Caco-2 (cell line): ENCODE results near the gene CADPS2. TPM values are rescaled to one million over a fixed set of nuclear protein-coding genes. Genes with fewer than 3 reads are reported as not detected.
"Not testable (repeated sequence)": the region's sequence is repeated elsewhere in the genome, so short reads cannot be mapped to it uniquely, and the experiment has no call there.

ENCODE experiments used
- BruUV-seq: library from RNA; stranded (reverse); fragments of 400-500 nt; replicated peaks from 2 replicates; lab custom pipeline; 2021; lab: Mats Ljungman, UMichigan
- CTCF ChIA-PET: fragments of 300-600 bp; sonication (Branson Sonifier 250); formaldehyde crosslinking; loops from one replicate; lab custom pipeline; 2022; ENCODE audit warnings: antibody characterized with exemption; lab: Charles Lee
- POLR2A ChIA-PET: fragments of 300-600 bp; sonication (Branson Sonifier 250); formaldehyde crosslinking; loops from one replicate; lab custom pipeline; 2022; ENCODE audit warnings: antibody characterized with exemption; lab: Charles Lee
- DNase-seq, 2 experiments: peaks; one replicate each; pipeline versions ENCODE4 v3.0.0 to v3.0.0-alpha.2; 2020 to 2022
- H3K27me3 ChIP-seq: replicated peaks from 2 replicates; pipeline ENCODE4 v1.6.0; 2011; ENCODE audit warnings: low read length; ENCODE audit not compliant: control insufficient read depth, insufficient read depth
- H3K36me3 ChIP-seq: 2 replicates; pipeline ENCODE4 v1.5.1; 2011; ENCODE audit warnings: low read length; ENCODE audit not compliant: control insufficient read depth, insufficient read depth
- H3K4me1 ChIP-seq: fragments of 250-450 bp; sonication (Bioruptor Pico); 2 replicates; pipeline ENCODE4 v1.5.1; 2020; ENCODE audit warnings: mild to moderate bottlenecking
- H3K4me3 ChIP-seq: 2 replicates; pipeline ENCODE4 v1.5.1; 2011; ENCODE audit warnings: low read depth, mild to moderate bottlenecking, control low read depth, low read length
- H3K9me3 ChIP-seq: fragments of 250-450 bp; sonication (Bioruptor Pico); 2 replicates; pipeline ENCODE4 v1.5.1; 2020; ENCODE audit warnings: mild to moderate bottlenecking, moderate library complexity
- H3K27ac Mint-ChIP-seq: one replicate; pipeline ENCODE4 v1.8.0; 2022; ENCODE audit warnings: mixed read lengths; ENCODE audit not compliant: unreplicated experiment
- H3K27me3 Mint-ChIP-seq: one replicate; pipeline ENCODE4 v1.8.0; 2022; ENCODE audit warnings: mixed read lengths; ENCODE audit not compliant: insufficient read depth, unreplicated experiment
- H3K36me3 Mint-ChIP-seq: one replicate; pipeline ENCODE4 v1.8.0; 2022; ENCODE audit warnings: mild to moderate bottlenecking, mixed read lengths; ENCODE audit not compliant: insufficient read depth, unreplicated experiment
- H3K4me1 Mint-ChIP-seq: one replicate; pipeline ENCODE4 v1.8.0; 2022; ENCODE audit warnings: low read depth, mixed read lengths; ENCODE audit not compliant: unreplicated experiment
- H3K4me3 Mint-ChIP-seq: one replicate; pipeline ENCODE4 v1.8.0; 2022; ENCODE audit warnings: mild to moderate bottlenecking, moderate library complexity, mixed read lengths; ENCODE audit not compliant: unreplicated experiment
- H3K9me3 Mint-ChIP-seq: one replicate; pipeline ENCODE4 v1.8.0; 2022; ENCODE audit warnings: mixed read lengths; ENCODE audit not compliant: unreplicated experiment
- intact Hi-C: fragments of 100-400 bp; cut with micrococcal nuclease; formaldehyde crosslinking; loops from one replicate; pipeline ENCODE4 v1.10.0; 2022; ENCODE audit not compliant: unreplicated experiment
- total RNA-seq: library from RNA; stranded (reverse); gene quantifications from 2 replicates; pipeline ENCODE4 v1.2.3, GENCODE V29; 2022
- TF ChIP-seq, protein P1 (sequence below), 2 experiments: fragments of 200-600 bp in 1 of 2; IDR thresholded peaks; 1 replicate in 1 of 2; 2 replicates in 1 of 2; pipeline versions ENCODE4 v1.5.1 to v1.8.0; 2011 to 2022; ENCODE audit warnings: antibody characterized with exemption in 1 of 2, control low read depth in 1 of 2, inconsistent platforms in 1 of 2, low read depth in 1 of 2, low read length in 1 of 2, mild to moderate bottlenecking in 1 of 2, moderate library complexity in 1 of 2; ENCODE audit not compliant: insufficient read depth in 1 of 2, severe bottlenecking in 1 of 2, unreplicated experiment in 1 of 2

The CADPS2 gene
- total RNA-seq, 1 experiment from 2014 or later = 2.7 TPM

GRCh38 chr7:122679813-122680212 is 206.4 kb downstream of the CADPS2 start:
- CTCF ChIA-PET = no interaction called here
- Histone ChIP-seq H3K27me3 (no peaks in the 10 kb centered on the region), H3K9me3 (peaks cover 20% of the 10 kb centered on the region), H3K4me1 (peaks cover 26% of the 10 kb centered on the region), H3K36me3 (no peaks in the 10 kb centered on the region), H3K4me3 (no peak overlapping the region)
- H3K36me3 Mint-ChIP-seq = peaks cover 11% of the 10 kb centered on the region
- H3K27me3 Mint-ChIP-seq = no peaks in the 10 kb centered on the region
- peaks cover 17% of the 10 kb centered on the region for H3K4me1 Mint-ChIP-seq
- TF ChIP-seq, protein P1, sequence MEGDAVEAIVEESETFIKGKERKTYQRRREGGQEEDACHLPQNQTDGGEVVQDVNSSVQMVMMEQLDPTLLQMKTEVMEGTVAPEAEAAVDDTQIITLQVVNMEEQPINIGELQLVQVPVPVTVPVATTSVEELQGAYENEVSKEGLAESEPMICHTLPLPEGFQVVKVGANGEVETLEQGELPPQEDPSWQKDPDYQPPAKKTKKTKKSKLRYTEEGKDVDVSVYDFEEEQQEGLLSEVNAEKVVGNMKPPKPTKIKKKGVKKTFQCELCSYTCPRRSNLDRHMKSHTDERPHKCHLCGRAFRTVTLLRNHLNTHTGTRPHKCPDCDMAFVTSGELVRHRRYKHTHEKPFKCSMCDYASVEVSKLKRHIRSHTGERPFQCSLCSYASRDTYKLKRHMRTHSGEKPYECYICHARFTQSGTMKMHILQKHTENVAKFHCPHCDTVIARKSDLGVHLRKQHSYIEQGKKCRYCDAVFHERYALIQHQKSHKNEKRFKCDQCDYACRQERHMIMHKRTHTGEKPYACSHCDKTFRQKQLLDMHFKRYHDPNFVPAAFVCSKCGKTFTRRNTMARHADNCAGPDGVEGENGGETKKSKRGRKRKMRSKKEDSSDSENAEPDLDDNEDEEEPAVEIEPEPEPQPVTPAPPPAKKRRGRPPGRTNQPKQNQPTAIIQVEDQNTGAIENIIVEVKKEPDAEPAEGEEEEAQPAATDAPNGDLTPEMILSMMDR (IDR thresholded peaks at IDR 0.05; ENCODE audit: insufficient read depth in 1 of 2, low read depth in 1 of 2, low read length in 1 of 2, severe bottlenecking in 1 of 2, unreplicated experiment in 1 of 2) = no peak
- peak overlapping the region; percentile 94 for H3K27ac Mint-ChIP-seq
- H3K9me3 Mint-ChIP-seq = peaks cover 23% of the 10 kb centered on the region
- POLR2A ChIA-PET = no interaction called here
- intact Hi-C loops = loop anchor here (1.0 to 10.0 kb wide), 4 partner anchors 39 to 205 kb away; partner anchors contain the start of gene CADPS2
- no TSS peak for BruUV-seq
- H3K4me3 Mint-ChIP-seq = no peak overlapping the region
- no peak for DNase-seq

DNA sequence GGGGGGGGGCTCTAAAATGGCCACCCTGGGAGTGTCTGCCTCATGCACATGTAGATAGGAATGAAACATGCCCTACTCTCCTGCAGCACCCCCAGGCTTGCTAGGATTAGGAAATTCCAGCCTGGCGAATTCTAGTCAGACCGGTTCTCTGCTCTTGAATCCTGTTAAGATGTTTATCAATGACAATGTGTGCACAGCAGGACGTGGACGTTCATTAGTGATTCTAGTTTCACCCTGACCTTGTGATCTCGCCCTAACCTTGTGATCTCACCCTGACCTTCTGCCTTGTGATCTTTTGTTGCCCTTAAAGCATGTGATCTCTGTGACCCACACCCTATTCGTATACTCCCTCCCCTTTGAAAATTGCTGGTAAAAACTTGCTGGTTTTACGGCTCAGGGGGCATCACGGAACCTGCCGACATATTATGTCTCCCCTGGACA is 207.0 kb downstream of the CADPS2 start:
- Mint-ChIP-seq H3K36me3 (peaks cover 11% of the 10 kb centered on the region), H3K4me1 (peaks cover 17% of the 10 kb centered on the region), H3K9me3 (peaks cover 23% of the 10 kb centered on the region), H3K4me3 (peak overlapping the region; percentile 41), H3K27ac (peak overlapping the region; percentile 94)
- H3K36me3 ChIP-seq, CTCF ChIA-PET, H3K27me3 Mint-ChIP-seq, H3K4me3 ChIP-seq, POLR2A ChIA-PET, BruUV-seq, H3K27me3 ChIP-seq: not testable (repeated sequence)
- Histone ChIP-seq H3K4me1 (peaks cover 26% of the 10 kb centered on the region), H3K9me3 (peaks cover 20% of the 10 kb centered on the region)
- intact Hi-C loops = loop anchor here (1.0 to 10.0 kb wide), 4 partner anchors 38 to 206 kb away; partner anchors contain the start of gene CADPS2
- peak; percentile 87 to 94 for DNase-seq

GRCh38 chr7:122677149-122677548 is 209.1 kb downstream of the CADPS2 start:
- DNase-seq = no peak
- intact Hi-C loops = loop anchor here (10.0 kb wide), 1 partner anchor 208 kb away; the partner anchor contains the start of gene CADPS2

More at GRCh38 chr7:122677149-122677548, 209.1 kb downstream of the CADPS2 start:
- Histone ChIP-seq H3K36me3 (no peaks in the 10 kb centered on the region), H3K9me3 (peaks cover 20% of the 10 kb centered on the region), H3K27me3 (no peaks in the 10 kb centered on the region), H3K4me3 (no peak overlapping the region), H3K4me1 (peaks cover 26% of the 10 kb centered on the region)
- TF ChIP-seq, protein P1 (IDR thresholded peaks at IDR 0.05; ENCODE audit: insufficient read depth in 1 of 2, low read depth in 1 of 2, low read length in 1 of 2, severe bottlenecking in 1 of 2, unreplicated experiment in 1 of 2) = no peak
- H3K4me3 Mint-ChIP-seq = no peak overlapping the region
- ChIA-PET POLR2A (no interaction called here), CTCF (no interaction called here)
- H3K4me1 Mint-ChIP-seq = peaks cover 17% of the 10 kb centered on the region
- H3K27me3 Mint-ChIP-seq = no peaks in the 10 kb centered on the region
- H3K36me3 Mint-ChIP-seq = peaks cover 11% of the 10 kb centered on the region
- peaks cover 23% of the 10 kb centered on the region for H3K9me3 Mint-ChIP-seq
- BruUV-seq = no TSS peak
- H3K27ac Mint-ChIP-seq = peak overlapping the region; percentile 14
